ENCODE measurements around the gene TOR1B.
"Not testable (repeated sequence)": the region's sequence is repeated elsewhere in the genome, so short reads cannot be mapped to it uniquely, and the experiment has no call there.

The TOR1B gene

DNA sequence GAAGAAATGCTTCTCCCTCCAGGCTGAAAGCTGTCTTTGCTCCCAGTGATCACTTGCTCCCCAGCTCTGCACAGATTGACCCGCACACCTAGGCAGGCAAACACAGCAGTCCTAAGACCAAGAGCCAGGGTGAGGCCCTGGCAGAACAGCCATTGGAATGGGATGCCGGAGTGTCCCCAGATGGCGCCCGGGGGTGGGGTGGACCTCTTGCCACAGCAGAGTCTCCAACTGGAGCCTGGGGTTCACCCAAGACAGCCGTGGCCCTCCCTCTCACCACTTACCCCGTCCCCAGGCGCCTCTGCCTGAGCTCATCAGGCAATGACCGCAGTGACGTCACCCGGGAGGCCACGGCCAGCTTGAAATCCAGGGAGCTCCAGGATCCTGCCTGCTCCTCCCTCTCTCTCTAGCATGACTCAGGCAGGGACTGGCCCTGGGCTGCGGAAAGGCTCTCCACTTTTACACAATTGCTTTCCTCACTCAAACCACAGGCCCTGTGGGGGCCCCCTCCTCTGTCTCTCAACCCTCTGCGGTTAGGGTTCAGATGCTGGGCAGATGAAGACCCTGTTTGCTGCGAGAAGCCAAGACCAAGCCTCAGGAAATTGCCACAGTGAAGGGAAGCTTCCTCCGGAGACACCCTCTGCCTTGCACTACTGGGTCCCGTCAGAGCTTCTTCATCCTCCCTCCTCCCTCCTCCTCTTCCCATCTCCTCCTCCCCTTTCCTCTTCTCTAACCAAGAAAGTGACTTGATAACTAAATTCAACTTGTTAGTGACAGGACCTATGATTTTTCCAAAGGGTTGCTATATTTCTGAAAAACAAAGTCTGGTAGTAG lies 25.8 kb upstream of the TOR1B start:
- no peak for DNase-seq

DNA sequence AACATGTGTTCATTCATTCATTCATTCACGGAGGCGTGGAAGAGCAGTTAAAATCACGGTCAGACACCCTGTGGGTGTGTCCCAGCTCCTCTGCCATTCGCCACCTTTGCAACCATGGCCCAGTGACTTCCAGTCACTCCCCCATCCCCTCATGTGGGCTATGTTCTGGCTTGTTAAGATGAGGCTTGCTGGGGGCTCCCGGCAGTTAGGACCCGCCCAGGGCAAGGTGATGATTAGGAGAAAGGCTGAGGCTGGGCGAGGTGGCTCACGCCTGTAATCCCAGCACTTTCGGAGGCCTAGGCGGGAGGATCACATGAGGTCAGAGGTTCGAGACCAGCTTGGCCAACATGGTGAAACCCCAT lies 25.2 kb upstream of the TOR1B start:
- no peak for DNase-seq

DNA sequence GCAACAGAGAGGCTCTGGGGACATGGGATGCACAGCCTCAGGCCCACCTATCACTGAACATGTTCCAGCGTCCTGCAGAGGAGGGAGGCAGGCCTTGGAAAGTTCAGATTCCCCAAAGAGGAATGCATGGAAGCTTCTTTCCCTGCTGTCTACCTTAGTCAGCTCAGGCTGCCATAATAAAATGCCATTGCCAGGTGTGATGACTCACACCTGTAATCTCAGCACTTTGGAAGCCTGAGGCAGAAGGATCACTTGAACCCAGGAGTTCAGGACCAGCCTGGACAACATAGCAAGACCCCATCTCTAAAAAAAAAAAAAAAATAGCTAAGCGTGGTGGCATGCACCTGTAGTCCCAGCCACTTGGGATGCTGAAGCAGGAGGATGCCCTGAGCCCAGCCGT lies 24.5 kb upstream of the TOR1B start:
- DNase-seq = no peak

DNA sequence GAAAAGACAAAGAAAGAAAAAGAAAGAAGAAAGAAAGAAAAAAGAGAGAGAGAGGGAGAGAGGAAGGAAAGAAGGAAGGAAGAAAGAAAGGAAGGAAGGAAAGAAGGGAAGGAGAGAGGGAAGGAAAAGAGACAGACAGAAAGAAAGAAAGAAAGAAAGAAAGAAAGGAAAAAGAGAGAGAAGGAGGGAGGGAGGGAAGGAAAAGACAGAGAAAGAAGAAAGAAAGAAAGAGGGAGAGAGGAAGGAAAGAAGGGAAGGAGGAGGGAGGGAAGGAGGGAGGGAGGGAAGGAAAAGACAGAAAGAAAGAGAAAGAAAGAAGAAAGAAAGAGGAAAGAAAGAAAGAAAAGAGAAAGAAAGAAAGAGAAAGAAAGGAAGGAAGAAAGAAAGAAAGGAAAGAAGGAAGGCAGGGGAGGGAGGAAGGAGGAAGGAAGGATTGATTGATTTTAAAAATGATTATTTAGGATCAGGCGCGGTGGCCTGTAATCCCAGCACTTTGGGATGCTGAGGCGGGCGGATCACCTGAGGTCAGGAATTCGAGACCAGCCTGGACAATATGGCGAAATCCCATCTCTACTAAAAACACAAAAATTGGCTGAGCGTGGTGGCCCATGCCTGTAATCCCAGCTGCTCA lies 23.3 kb upstream of the TOR1B start:
- DNase-seq = no peak

DNA sequence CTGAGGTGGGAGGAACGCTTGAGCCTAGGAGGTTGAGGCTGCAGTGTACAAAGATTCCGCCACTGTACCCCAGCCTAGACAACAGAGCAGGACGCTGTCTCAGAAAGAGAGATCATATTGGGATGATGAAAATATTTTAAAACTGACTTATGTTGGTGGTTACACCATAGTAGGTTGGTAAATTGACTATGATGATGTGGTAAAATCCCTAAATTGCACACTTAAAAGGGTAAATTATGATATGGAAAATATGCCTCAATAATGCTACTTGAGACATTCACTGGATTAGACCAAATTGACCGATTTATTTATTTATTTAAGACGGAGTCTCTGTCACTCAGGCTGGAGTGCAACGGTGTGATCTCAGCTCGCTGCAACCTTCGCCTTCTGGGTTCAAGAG lies 21.9 kb upstream of the TOR1B start:
- no peak for DNase-seq

DNA sequence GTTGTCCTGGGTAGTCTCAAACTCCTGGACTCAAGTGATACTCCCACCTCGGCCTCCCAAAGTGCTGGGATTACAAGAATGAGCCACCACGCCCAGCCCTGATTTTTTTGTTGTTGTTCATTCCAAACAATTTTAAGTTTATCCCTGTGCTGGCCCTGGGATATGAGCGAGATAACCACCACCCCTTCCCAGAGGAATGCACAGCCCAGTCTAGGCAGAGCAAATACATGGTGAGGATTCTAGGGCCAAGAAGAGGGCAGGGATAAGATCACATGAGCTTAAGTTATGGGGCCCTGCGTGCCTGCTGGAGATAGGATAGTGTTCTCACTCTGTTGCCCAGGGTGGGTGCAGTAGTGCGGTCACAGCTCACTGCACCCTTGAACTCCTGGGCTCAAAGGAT lies 21.0 kb upstream of the TOR1B start:
- DNase-seq = no peak

DNA sequence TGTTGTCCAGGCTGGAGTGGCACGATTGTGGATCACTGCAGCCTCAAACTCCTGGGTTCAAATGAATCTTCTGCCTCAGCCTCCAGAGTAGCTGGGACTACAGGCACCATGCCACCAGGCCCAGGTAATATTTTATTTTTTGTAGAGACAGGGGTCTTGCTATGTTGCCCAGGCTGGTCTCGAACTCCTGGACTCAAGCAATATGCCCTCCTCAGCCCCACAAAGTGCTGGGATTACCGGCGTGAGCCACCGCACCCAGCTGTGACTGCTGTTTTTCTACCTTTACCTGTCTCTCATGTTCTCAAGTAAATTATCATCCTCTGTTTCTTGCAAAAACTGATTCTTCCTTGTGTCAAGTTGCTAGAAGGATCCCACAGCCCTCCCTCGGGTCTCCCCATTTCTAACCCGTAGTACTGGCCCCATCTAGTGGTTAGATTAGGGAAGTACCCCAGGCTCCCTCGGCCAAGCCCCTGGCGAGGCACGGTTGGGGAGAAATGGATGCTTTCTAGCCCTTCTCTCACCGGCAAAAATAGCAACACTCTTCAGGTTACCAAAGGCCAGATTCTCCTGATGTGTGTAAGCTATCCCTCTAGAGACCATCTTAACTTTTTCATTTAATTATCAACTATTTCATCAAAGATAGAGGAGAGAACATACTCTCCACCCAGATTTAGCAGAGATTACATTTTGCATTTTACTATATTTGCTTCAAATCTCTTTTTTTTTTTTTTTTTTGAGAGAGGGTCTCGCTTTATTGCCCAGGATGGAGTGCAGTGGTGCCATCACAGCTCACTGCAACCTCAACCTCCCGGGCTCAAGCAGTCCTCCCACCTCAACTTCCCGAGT lies 19.2 kb upstream of the TOR1B start:
- DNase-seq = no peak

DNA sequence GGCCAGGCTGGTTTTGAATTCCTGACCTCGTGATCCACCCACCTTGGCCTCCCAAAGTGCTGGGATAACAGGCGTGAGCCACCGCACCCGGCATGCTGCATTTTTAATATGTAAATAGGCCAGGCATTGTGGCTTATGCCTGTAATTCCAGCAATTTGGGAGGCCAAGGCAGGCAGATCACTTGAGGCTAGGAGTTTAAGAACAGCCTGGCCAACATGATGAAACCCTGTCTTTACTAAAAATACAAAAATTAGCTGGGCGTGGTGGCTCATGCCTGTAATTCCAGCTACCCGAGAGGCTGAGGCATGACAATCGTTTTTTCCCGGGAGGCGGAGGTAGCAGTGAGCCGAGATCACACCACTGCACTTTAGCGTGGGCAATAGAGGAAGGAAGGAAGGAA lies 18.0 kb upstream of the TOR1B start:
- not testable (repeated sequence) for DNase-seq

DNA sequence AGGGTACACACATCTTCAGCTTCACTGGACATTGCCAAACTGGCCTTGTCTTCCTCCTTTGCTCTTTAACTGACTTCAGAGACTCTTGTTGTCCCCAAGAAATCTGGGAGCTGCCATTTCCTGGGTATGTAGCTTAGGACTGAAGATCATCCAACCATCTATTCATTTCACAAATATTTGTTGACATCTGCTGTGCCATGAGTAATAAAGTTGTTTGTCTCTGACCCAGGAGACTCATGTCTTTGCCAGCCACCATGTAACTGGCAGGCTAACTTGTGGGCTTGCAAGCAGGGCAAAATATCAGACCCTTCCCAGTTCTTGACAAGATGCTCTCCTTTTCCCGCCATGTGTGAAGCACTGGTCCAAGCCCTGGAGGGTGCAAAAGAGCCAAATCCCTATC lies 17.1 kb upstream of the TOR1B start:
- DNase-seq = no peak

DNA sequence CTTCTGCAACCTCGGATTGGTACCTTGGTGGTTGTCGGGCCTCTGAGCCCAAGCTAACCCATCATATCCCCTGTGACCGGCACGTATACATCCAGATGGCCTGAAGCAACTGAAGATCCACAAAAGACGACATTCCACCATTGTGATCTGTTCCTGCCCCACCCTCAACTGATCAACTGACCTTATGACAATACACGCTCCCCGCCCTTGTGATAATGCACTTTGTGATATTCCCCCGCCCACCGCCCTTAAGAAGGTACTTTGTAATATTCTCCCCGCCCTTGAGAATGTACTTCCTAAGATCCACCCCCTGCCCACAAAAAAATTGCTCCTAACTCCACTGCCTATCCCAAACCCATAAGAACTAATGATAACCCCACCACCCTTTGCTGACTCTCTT lies 16.5 kb upstream of the TOR1B start:
- no peak for DNase-seq

DNA sequence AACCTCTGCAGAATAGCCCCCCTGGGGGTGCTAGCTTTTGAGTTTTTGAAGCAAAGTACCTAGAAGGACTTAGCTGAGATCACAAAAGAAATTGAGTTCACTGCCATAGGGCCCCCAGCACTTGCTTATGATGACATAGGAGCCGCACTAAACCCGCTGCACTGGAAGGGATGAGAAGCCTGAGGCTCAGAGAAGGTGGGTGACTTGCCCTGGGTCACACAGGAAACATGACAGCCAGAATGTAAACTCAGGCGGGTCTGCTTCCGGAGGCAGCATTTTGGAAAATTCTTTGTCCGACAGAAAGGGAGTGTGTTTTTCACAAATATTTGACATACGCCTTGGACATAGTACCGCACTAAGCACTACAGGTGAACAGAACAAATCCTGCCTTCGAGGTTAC lies 8.4 kb upstream of the TOR1B start:
- DNase-seq = no peak

DNA sequence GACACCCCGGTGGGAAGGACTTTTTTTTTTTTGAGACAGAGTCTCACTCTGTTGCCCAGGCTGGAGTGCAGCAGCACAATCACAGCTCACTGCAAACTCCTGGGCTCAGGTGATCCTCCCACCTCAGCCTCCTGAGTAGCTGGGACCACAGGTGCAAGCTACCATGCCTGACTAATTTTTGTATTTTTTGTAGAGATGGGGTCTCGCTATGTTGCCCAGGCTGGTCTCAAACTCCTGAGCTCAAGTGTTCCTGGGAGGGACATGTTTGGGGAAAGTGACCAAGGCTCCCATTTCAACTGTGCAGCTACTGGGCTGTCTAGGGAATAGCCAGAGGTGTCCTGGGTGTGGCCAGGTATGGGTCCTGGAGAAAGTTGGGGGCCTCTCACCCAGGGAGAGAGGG lies 7.0 kb upstream of the TOR1B start:
- not testable (repeated sequence) for DNase-seq

DNA sequence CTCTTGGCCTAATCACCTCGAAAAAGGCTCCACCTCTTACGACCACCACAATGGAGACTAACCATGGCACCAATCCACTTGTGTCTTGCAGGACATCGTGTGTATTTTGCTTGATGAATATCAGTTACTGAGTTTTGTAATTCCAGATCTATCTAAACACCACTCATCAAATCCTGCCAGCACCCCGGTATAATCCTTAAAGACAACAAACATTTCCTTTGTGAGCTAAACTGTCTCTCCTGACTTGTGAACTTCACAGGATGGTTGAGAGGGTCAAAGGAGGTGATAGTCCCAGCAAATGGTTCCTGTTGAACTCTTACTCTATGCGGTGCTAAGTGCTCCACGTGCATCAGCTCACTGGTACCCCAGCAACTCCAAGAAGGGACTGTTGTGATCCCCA lies 4.0 kb upstream of the TOR1B start:
- no peak for DNase-seq

DNA sequence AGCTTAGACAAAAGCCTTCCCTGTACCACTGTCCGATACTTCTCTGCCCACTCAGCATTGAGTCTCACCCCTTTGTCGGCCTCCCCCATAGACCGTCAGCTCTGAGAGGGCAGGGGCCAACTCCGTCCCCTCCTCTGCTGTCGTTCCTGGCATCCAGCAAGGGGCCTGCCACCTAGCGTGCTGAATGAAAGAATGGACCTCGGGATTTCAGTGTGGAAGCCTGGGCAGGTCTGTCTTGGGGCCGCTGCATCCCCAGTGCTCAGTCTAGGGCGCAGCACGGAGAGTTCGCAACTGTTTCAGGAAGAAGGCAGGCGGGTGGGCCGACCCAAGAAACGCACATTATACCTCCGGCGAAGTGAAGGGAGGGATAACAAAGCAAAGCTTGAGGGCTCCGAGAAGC lies 1.5 kb upstream of the TOR1B start:
- DNase-seq = no peak

DNA sequence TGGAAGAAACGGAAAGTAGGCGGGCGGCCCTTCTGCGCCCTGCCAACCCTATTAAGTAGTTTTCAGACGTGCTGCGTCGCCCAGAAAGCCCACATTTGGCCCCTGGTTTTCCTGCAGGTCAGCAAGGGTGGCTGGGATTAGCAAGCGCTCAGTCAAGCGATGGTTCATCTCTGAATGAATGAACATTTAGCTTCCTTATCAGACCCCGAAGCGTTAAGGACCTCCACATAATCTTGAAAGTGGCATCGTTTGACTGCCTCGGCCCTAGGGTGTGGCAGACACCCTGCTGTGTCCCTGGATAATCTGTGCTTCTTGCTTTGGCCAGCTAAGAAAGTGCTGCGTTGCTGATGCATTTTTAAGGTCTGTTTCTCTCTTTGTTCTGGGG lies 684 bp downstream of the TOR1B start:
- DNase-seq = no peak

DNA sequence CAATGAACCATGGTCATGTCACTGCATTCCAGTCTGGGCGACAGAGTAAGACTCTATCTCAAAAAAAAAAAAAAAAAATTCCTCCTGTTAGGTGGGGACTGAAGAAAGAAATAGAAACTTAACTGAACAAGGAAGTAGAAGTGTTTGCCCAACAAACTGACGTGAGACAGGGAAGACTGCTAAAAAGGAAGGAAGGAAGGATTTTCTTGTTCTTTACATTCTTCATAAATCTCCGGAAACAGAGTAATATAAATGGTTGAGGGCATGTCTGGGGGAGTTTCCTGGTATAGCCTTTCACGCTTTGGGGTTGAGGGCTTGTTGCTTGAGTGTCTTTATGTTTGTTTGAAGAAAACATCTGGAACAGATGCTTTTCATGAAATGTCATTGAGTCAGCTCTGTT lies 3.1 kb downstream of the TOR1B start:
- no peak for DNase-seq

DNA sequence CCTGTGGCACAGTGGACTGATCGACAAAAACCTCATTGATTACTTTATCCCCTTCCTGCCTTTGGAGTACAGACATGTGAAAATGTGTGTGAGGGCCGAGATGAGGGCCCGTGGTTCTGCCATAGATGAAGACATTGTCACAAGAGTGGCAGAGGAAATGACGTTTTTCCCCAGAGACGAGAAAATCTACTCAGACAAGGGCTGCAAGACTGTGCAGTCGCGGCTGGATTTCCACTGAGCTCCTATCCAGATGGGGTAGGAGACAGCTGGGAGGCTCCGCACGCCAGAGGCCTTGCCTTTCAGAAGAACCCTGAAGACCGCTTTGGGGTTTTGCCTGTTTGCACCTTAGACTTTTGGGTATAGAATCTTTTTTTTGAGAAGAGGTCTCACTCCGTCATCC lies 6.4 kb downstream of the TOR1B start:
- no peak for DNase-seq

DNA sequence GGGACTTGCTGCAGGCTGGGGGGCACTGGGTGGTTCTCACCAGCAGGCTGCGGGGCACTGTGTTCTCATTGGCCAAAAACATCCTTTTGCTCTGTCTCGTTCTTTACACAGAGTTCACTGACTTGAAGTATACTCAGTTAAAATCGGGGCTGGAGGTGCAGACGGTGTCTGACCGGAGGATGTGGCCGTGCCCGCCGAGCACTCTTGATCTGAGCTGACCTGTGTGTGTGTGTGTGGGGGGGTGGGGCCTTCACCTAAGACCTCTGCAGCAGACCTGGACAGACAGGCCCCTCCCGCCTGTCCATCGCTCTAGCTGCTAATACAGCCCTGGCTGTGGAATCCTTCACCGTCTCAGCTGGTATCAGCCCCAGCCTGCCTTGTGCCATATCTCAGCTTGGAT lies 7.1 kb downstream of the TOR1B start:
- no peak for DNase-seq

DNA sequence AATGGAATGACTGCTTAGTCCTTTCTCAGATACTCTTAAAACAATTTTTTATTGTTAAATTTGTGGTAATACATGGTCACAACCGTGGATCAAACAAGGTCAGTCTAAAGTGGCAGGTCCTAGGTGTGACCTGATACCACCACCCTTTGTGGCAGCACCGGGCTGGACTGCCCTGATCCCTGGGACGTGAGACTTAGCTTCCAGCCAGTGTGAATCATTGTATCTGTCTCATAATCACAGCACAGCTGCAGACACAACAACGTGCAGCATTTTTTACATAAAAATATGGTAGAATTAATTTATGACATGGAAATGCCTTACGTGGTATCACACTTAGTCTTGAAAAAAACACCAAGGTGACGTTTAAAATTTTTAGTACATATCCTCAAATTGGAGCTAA lies 7.8 kb downstream of the TOR1B start:
- no peak for DNase-seq

DNA sequence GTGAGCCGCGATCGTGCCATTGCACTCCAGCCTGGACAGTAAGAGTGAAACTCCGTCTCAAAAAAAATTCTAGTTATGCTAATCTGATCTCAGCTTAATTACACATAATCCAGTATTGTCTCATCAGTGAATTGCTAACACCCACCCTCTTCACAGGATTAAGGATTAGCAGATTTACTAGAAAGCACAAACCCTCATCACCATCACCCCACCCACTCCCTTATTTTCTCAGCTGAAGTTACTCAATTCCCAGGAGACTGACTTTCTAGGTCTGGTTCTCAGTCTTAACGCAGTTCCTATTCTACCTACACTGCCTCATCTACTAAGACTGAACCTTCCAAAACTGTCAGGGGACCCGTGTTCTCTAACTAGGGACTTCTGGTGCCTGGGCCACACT lies 9.0 kb downstream of the TOR1B start:
- DNase-seq = no peak

DNA sequence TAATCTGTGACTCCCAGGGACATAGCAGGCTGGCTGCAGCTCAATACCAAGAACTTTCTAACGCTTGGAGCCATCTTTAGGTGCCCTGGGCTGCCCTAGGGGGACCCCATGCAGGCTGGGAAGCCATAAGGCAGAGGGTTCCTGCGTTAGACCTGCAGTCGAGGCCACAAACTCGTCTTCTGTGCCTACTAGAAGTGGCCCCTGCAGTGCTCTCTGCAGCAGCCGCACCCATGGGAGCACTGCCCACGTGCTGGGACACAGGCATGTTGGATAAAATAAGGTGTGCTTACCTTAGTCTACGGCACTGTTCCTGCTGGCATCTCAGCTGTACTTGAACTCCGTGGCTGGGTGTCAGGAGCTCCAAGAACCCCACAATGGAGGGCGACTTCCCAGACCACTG lies 9.4 kb downstream of the TOR1B start:
- no peak for DNase-seq

DNA sequence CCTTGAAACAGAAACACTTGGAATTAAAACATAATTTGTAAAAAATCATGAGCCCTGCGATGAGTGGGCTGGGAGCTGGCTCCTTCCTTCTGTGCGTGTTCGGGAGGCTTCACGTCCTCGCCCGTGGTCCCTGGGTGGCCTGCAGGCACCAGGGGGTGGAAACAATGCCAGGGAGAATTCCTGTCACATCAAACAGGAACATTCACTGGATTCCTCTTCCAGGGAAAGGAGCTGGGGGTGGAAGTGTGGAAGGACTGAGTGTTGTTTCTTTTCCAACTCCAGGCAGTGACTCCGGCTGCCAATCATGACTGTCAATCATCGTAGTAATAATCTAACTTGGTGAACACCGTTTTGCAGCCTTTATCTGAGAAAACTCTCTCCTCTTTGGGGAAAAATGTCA lies 10.7 kb downstream of the TOR1B start:
- no peak for DNase-seq

DNA sequence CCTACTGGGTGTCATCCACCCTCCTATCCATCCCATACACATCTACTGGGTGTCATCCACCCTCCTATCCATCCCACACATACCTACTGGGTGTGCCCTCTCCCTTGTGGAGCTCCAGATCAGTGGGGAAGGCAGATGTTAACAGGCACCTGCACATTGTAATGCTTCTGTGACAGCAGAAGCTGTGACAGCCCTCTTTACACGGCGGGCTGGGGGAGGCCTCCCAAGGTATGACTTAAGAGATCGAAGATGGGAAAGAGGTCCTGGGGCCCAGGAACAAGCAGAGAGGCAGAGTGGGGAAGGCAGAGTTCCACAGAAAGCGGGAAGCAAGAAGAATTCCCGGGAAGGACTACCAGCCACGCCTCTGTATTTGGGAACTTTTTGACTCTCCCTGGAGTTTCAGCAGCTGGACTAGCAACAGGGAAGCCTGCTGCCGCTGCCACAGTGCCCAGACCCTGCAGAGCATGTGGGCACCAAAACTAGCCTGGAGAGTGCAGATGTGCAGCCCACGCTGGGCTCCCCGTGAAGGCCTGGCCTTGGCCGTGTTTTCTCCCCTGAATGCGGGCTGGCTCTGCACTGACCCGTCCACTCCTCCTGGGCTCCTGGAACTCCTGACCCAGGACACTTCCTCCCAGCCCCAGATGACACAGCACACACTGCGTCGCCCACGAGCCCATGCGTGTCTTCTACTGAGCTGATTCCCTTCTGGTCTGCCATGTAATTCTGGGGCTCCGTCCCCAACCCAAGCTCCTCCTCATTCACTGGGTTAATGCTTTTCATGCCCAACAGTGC lies 11.6 kb downstream of the TOR1B start:
- DNase-seq = no peak

All from NCI-H1417 treated with DMSO at 0.1 percent for 48 hours (cell line).